RPMI7951 (cell line): Measurements from ENCODE around the gene EPHB1. TPM values are rescaled to one million over a fixed set of nuclear protein-coding genes. Genes with fewer than 3 reads are reported as not detected.
"Not testable (repeated sequence)": the region's sequence is repeated elsewhere in the genome, so short reads cannot be mapped to it uniquely, and the experiment has no call there.

Experiments
- DNase-seq: peaks from one replicate; pipeline ENCODE4 v3.0.0-alpha.2; 2012; ENCODE audit warnings: low read depth
- total RNA-seq: library from RNA; depleted of rRNA; stranded (reverse); fragments of >200 nt; shearing (Covaris generic); gene quantifications from 2 replicates; pipeline ENCODE4 v1.2.3, GENCODE V29; 2014

Gene EPHB1
- total RNA-seq, 1 experiment from 2014 or later = 2.6 TPM

- DNase-seq = no peak
These were observed 252.0 kb downstream of the EPHB1 start for GRCh38 chr3:135047061-135047460.

- DNase-seq = no peak
These were observed 255.5 kb downstream of the EPHB1 start for GRCh38 chr3:135050536-135050935.

DNA sequence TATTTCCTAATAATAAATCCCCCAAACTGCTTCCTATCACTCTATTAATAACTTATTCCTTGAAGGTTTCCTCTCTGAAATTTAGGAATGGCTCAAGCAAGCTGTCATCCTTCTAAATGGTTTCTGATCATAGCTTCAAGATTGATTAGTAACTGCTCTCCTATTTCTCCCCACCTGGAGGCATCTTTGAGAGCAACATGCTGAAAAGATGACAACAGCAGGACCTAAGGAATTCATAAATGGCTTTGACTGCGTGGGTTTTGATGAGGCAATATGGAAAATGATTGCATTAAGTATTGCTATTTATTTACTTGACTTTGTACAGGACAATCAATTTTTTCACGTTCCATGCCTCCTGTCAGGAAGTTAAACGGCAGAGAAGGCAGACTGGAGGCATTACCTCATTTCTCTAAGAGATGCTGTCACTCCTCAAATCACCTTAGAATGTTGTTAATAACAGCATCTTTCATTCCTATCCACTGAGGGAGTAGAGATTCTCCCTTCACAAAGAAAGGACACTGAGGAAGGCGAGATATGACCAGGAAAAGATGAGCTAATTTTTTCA lies 256.4 kb downstream of the EPHB1 start:
- no peak for DNase-seq

- DNase-seq = no peak
These were observed 260.4 kb downstream of the EPHB1 start for GRCh38 chr3:135055449-135055848.

DNA sequence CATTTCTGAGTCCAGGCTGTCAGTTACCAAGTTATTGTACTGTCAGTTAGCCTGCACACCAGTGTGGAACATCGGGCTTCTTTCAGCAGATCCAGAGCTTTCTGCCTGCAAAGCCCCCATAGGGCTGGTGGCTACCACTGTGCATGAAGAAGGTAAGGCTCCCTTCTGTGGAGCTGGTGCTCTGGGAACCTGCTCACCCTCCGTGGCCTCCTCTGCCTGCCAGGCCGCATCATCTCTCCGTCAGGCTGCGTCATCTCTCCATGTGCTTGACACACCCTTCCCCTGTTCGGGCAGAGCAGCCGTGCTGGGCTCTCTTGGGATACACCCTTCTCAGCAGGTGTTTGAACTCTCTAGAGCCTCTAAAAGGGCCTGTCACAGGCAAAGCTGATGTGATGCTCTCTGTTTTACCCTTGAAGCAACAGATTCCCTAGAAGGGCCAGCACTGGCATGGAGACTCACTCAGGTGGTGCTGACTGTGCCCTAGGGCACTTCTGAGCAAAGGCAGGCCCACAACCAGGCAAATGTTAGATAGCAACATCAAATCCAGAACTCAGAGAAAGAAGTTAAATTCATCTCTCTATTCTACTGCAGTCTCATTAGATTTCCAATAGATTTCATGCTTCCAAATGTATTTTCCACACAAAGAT lies 261.1 kb downstream of the EPHB1 start:
- DNase-seq = no peak

GRCh38 chr3:135056733-135057310 lies 261.8 kb downstream of the EPHB1 start:
- DNase-seq = no peak

DNA sequence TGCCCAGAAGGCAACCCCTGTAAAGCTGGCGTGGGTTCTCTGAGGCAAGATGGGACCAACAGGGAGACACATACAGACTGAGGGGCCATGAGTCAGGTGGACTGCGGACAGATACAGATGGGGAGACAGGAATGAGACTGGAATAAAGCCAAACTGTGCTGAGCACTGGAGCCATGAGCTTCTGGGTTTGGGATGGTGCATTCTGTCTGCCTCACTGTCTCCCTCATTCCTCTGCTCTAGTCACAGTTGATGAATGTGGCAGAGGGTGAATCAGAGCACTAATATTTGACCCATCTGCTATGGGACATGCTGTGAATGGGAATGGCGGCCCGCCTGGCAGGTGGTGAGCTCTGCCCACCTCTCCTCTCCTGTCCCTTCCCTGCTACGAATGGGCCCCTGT lies 262.9 kb downstream of the EPHB1 start:
- peak; percentile 31 for DNase-seq

DNA sequence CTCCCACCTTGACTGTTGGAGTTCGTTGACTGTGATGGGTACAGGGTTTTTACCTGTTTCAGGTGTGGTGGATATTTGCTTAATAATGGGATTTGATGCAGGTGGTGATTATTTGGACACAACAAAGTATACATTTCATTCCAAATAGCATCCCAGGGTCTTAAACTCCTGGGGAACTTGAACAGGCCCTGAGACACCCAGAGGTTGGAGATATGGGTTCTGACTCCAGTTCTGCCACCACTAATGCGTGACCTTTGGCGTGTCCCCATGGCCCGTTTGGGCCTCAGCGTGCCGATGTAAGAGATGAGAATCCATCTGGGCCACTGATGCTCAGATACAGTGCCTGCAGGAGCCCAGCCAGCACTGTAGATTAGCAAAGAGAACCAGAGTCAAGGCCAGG lies 264.5 kb downstream of the EPHB1 start:
- no peak for DNase-seq

DNA sequence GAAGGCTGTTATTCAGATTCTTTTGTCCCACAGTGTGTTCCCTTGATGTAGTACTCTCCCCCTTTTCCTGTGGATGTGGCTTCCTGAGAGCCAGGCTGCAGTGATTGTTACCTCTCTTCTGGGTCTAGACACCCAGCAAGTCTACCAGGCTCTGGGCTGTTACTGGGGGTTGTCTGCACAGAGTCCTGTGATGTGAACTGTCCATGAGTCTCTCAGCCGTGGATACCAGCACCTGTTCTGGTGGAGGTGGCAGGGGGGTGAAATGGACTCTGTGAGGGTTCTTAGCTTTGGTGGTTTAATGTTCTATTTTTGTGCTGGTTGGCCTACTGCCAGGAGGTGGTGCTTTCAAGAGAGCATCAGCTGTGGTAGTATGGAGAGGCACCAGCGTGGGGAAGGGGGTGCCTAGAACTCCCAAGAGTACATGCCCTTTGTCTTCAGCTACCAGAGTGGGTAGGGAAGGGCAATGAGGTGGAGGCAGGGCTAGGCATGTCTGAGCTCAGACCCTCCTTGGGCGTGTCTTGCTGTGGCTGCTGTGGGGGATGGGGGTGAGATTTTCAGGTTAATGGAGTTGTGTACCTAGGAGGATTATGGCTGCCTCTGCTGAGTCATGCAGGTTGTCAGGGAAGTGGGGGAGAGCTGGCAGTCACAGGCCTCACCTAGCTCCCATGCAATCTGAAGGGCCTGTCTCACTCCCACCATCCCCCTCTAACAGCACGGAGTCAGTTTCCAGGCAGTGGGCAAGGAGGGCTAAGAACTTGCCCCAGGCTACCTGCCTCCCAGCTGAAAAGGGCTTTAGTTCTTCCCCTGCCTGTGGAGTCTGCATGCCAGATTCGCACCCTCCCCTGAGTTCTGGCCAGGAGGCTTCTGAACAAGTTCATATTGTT lies 272.0 kb downstream of the EPHB1 start:
- not testable (repeated sequence) for DNase-seq

- no peak for DNase-seq
These were observed 273.0 kb downstream of the EPHB1 start for GRCh38 chr3:135068011-135068410.

DNA sequence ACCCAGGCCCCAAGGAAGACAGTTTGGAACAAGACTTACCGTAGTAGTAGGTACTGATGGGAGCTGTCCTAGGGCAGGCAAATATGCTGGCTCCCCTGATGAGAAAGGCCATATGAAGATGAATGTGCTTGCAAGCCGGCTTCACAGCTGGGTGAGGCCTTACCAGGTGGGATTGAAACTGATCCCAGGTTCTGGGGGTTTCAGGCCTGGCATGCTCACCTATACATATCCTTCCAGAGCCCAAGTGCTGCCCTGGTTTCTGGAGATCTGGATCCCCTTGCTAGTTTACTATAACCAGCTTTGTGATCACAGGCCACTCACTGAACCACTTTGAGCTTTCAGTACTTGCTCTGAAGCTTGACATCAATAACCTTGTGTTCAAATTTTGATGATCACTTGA lies 274.3 kb downstream of the EPHB1 start:
- no peak for DNase-seq

GRCh38 chr3:135071483-135071882 lies 276.4 kb downstream of the EPHB1 start:
- no peak for DNase-seq

- DNase-seq = no peak
These were observed 277.4 kb downstream of the EPHB1 start for GRCh38 chr3:135072431-135072830.

- DNase-seq = no peak
These were observed 280.1 kb downstream of the EPHB1 start for GRCh38 chr3:135075157-135075556.

- no peak for DNase-seq
These were observed 281.3 kb downstream of the EPHB1 start for GRCh38 chr3:135076341-135076740.

DNA sequence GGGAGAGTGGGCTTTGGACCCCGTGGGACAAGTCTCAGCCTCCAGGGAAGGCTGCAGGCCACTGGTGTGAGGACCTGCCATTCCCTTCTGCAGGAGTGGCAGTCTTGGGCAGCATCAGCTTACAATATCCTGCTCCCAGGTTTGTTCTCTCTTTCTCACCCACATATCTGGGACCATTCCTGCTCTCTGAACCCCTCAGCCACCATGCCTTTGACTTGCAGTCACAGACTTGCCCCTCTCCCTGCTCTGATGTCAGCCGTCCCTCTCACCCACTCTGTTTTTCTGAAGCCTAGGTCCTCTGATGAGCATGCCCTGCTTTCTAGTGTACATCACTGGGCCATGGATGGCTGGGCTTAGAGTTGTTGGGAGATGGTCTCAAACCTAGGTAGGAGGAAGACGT lies 282.1 kb downstream of the EPHB1 start:
- no peak for DNase-seq

DNA sequence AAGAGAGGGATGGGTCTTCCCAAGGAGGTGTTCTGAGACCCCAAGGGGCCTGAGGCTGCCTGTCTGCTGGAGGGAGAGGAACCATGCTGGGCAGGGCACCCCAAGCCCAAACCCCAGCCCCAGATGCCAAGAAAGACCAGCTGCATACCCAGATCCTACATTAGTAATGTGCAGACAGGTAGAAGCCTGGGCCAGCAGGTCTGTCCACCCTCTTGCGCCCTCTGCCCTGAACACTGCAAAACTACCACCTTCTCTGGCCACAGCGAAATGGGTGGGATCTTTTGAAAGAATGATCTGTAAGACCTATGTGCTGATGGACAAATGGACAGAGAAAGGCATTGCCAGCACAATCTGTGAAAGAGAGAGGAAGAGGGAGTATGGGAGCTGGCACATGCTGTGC lies 283.2 kb downstream of the EPHB1 start:
- no peak for DNase-seq

GRCh38 chr3:135079095-135079494 lies 284.0 kb downstream of the EPHB1 start:
- no peak for DNase-seq

DNA sequence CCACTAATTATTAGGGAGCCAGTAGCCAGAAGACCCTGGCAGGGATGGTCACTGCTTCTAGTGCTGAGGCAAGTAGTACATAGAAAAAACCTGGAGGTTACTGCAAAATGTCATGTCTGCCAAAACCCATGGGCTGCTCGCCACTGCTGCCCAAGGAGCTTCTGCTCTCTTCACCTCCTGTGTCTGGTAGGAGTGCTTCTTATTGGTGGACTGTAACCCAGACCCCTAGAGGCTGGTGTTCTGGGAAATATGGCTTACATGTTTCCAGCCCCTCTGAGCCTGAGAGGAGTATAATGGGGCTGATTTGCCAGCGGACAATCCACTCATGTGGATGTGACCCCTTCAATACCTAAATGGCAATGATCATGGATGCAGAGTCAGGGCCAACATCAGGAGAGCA lies 286.4 kb downstream of the EPHB1 start:
- no peak for DNase-seq

GRCh38 chr3:135081856-135082434 lies 286.9 kb downstream of the EPHB1 start:
- DNase-seq = no peak

- no peak for DNase-seq
These were observed 287.6 kb downstream of the EPHB1 start for GRCh38 chr3:135082706-135083105.

GRCh38 chr3:135083179-135083578 lies 288.1 kb downstream of the EPHB1 start:
- no peak for DNase-seq
